Measurements from ENCODE around the gene RUSF1.
A peak's percentile ranks its signal among the peaks of the same experiment; 100 is the strongest.
"Not testable (repeated sequence)": the region's sequence is repeated elsewhere in the genome, so short reads cannot be mapped to it uniquely, and the experiment has no call there.

RUSF1 gene

DNA sequence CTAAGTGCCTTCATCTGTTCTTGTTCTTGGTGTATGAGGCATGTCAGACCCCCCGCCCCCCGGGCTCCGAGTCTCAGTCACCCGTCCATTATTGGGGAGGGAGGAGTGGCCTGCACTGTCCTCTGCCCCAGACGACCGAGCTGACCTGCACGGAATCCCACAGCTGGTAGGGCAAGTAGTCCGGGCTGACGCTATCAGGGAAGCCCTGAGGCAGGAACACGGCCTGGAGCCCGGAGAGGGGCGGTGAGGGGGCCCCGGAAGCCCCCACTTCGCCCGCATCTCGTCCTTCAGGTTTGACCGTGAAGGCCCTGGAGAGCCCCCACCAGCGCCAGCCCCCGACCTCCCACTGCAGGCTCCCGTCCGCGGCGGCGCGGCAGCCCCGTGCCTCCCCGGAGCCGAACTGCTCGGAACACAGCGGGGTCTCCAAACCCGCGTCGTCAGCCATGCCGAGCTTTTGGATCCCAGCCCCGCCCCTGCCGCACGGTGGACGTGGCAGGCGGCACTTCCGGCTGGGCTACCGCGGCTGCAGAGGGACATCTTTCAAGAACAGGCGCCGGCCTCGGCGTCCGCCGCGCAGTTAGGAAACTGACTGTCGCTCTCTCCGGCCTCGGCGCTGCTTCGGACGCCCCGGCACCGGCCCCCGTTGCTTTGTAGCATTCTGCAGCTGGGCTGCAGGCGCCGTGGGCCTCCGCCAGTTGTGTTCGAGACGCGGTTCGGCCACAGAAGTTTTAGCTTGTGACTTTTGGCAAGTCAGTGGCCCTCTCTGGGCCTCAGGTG lies at the start of gene RUSF1:
RUSF1 (minus strand) TSS at position 463 of the 777 bp plus-strand sequence; CDS start at position 445, 18 bp downstream.
- no peaks in the 10 kb centered on the region for H3K27me3 ChIP-seq (ENCODE audit: insufficient read depth, insufficient read length)
- H3K4me1 ChIP-seq (ENCODE audit: insufficient read depth, insufficient read length): no peaks in the 10 kb centered on the region
- TF ChIP-seq ZNF274 (IDR thresholded peaks at IDR 0.05; ENCODE audit: low read depth, low read length) (no peak), YY1 (IDR thresholded peaks at IDR 0.05; ENCODE audit: insufficient read depth, insufficient read length) (peak; percentile 63), SUZ12 (IDR thresholded peaks at IDR 0.05; ENCODE audit: extremely low read depth, insufficient read depth, insufficient read length) (no peak)
- H3K4me3 ChIP-seq (ENCODE audit: insufficient read length, low read depth): peak within 1 kb of the TSS; percentile 96
- peak; percentile 89 for DNase-seq (ENCODE audit: low read depth, low spot score)
- H3K9me3 ChIP-seq (ENCODE audit: insufficient read depth, low read length): 0 out of 2 replicates have a peak, but pooled peaks cover 3% of the 10 kb centered on the region
- H3K36me3 ChIP-seq (ENCODE audit: insufficient read depth, insufficient read length, low read length): peaks cover 25% of the 10 kb centered on the region
- peak within 1 kb of the TSS; percentile 96 for H3K9ac ChIP-seq (ENCODE audit: insufficient read length, low read depth)

DNA sequence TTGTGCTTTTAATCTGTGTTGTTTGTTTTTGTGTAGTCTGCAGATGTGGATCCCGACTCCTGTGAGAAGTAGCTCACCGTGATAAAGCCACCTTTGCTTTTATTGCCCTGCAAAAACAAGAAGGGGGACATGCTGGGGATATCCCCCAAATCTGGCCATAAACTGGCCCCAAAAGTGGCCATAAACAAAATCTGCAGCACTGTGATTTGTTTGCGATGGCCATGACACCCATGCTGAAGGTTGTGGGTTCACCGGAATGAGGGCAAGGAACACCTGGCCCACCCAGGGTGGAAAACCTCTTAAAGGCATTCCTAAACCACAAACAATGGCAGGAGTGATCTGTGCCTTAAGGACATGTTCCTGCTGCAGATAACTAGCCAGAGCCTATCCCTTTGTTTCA lies 34.6 kb upstream of the RUSF1 start:
- H3K4me3 ChIP-seq (ENCODE audit: insufficient read length, low read depth): no peak overlapping the region
- TF ChIP-seq SUZ12 (IDR thresholded peaks at IDR 0.05; ENCODE audit: extremely low read depth, insufficient read depth, insufficient read length) (no peak), ZNF274 (IDR thresholded peaks at IDR 0.05; ENCODE audit: low read depth, low read length) (no peak), YY1 (IDR thresholded peaks at IDR 0.05; ENCODE audit: insufficient read depth, insufficient read length) (no peak)
- DNase-seq (ENCODE audit: low read depth, low spot score): no peak
- H3K36me3 ChIP-seq (ENCODE audit: insufficient read depth, insufficient read length, low read length): no peaks in the 10 kb centered on the region
- H3K4me1 ChIP-seq (ENCODE audit: insufficient read depth, insufficient read length): no peaks in the 10 kb centered on the region
- H3K9me3 ChIP-seq (ENCODE audit: insufficient read depth, low read length): peaks cover 44% of the 10 kb centered on the region
- H3K9ac ChIP-seq (ENCODE audit: insufficient read length, low read depth): no peak overlapping the region
- H3K27me3 ChIP-seq (ENCODE audit: insufficient read depth, insufficient read length): peaks cover 9% of the 10 kb centered on the region

DNA sequence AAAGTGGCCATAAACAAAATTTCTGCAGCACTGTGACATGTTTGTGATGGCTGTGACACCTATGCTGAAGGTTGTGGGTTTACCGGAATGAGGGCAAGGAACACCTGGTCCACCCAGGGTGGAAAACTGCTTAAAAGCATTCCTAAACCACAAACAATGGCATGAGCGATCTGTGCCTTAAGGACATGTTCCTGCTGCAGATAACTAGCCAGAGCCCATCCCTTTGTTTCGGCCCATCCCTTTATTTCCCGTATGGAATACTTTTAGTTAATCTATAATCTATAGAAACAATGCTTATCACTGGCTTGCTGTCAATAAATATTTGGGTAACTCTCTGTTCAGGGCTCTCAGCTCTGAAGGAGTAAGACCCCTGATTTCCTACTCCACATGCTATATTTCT lies 31.6 kb upstream of the RUSF1 start:
- H3K9ac ChIP-seq (ENCODE audit: insufficient read length, low read depth); H3K4me1 ChIP-seq (ENCODE audit: insufficient read depth, insufficient read length); DNase-seq (ENCODE audit: low read depth, low spot score); H3K36me3 ChIP-seq (ENCODE audit: insufficient read depth, insufficient read length, low read length); H3K4me3 ChIP-seq (ENCODE audit: insufficient read length, low read depth): not testable (repeated sequence)
- peaks cover 44% of the 10 kb centered on the region for H3K9me3 ChIP-seq (ENCODE audit: insufficient read depth, low read length)
- peaks cover 30% of the 10 kb centered on the region for H3K27me3 ChIP-seq (ENCODE audit: insufficient read depth, insufficient read length)

DNA sequence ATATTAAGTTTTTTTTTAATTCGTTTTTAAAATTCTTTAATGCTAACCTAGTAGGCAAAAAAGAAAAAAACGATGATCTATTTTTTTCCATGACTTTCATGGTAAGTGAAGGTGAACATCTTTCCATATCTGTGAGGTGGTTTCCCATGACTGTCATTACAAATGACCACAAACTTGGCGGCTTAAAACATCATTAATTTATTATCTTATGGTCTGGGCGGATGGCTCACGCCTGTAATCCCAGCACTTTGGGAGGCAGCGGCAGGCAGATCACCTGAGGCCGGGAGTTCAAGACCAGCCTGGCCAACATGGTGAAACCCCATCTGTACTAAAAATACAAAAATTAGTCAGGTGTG lies 30.0 kb upstream of the RUSF1 start:
- H3K4me3 ChIP-seq (ENCODE audit: insufficient read length, low read depth); H3K4me1 ChIP-seq (ENCODE audit: insufficient read depth, insufficient read length); DNase-seq (ENCODE audit: low read depth, low spot score): not testable (repeated sequence)

DNA sequence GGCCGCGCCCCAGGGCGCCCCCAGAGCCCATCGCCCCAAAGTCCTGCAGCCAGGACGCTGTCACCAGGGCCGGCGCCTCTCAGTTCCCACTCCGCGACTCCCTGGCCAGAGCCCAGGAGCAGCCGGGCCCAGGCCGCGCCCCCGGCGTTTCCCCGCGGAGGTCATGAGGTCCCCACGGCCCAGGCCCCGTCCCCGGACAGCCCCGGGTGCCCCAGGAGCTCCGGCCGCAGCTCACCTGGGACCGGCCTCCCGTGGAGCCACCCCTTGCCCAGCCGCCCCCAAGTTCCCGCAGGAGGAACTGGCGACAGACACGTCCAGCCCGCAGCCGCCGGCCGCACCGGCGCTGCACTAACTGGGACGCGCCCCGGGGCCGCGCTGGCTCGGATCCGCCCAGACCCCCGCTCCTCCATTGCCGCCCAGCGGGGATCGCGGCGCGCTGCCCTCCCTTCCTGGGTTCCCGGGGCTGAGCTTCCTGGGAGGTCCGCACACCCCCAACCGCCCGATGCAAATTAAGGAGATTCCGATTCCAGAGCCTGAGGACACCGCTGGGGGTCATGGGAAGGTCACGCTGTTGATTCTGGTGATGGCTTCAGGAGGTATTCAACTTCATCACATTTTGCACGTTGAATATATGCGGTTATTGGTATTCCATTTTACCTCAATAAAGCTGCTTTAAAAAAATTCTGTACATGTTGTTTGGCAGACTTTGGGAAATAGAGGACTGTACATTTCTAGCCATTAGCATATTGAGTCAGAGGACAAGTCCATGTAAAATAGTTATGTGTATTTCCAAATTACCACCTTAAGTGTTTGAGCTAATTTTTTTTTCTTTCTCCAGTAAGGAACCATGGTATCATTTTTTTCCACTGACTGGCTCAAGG lies 29.4 kb upstream of the RUSF1 start:
- H3K27me3 ChIP-seq (ENCODE audit: insufficient read depth, insufficient read length): peaks cover 30% of the 10 kb centered on the region
- H3K4me1 ChIP-seq (ENCODE audit: insufficient read depth, insufficient read length): peaks cover 3% of the 10 kb centered on the region
- H3K36me3 ChIP-seq (ENCODE audit: insufficient read depth, insufficient read length, low read length): no peaks in the 10 kb centered on the region
- peak overlapping the region; percentile 74 for H3K9ac ChIP-seq (ENCODE audit: insufficient read length, low read depth)
- H3K9me3 ChIP-seq (ENCODE audit: insufficient read depth, low read length): peaks cover 32% of the 10 kb centered on the region
- TF ChIP-seq ZNF274 (IDR thresholded peaks at IDR 0.05; ENCODE audit: low read depth, low read length): no peak
- no peak for TF ChIP-seq SUZ12 (IDR thresholded peaks at IDR 0.05; ENCODE audit: extremely low read depth, insufficient read depth, insufficient read length)
- TF ChIP-seq YY1 (IDR thresholded peaks at IDR 0.05; ENCODE audit: insufficient read depth, insufficient read length): no peak
- no peak for DNase-seq (ENCODE audit: low read depth, low spot score)
- peak overlapping the region; percentile 47 for H3K4me3 ChIP-seq (ENCODE audit: insufficient read length, low read depth)

More for the DNA sequence above, 30.0 kb upstream of the RUSF1 start:
- H3K9me3 ChIP-seq (ENCODE audit: insufficient read depth, low read length): peaks cover 38% of the 10 kb centered on the region
- H3K27me3 ChIP-seq (ENCODE audit: insufficient read depth, insufficient read length): peaks cover 30% of the 10 kb centered on the region
- H3K36me3 ChIP-seq (ENCODE audit: insufficient read depth, insufficient read length, low read length); H3K9ac ChIP-seq (ENCODE audit: insufficient read length, low read depth): not testable (repeated sequence)

DNA sequence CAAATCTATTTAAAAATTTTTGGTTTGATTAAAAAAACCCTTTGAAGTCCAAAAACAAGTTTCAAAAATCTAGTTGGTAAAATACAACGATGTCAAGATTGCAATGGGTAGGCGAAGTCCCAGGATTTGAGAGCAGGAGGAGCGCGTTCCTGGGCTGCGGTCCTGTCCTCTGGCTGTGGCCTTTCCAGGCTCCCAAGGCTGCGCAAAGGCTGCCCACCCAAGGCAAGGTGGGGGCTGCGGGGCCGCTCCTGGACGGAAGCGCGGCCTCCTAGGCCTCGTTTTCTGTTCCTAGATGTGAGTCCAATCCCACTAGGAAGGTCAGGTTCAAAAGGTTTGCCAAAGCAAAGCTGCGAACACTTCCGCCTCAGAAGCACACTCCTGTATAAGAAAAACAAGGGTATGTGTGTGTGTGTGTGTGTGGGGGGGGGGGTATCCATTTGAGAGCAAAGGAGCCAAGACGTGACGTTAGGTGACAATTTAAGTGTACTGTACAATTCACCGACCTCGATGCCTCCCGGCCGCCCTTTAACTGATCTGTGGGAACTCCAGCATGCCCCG lies 28.7 kb upstream of the RUSF1 start:
- DNase-seq (ENCODE audit: low read depth, low spot score): no peak
- Histone ChIP-seq H3K9me3 (ENCODE audit: insufficient read depth, low read length) (peaks cover 24% of the 10 kb centered on the region), H3K9ac (ENCODE audit: insufficient read length, low read depth) (peak overlapping the region; percentile 74), H3K4me1 (ENCODE audit: insufficient read depth, insufficient read length) (peaks cover 3% of the 10 kb centered on the region), H3K4me3 (ENCODE audit: insufficient read length, low read depth) (peak overlapping the region; percentile 47), H3K36me3 (ENCODE audit: insufficient read depth, insufficient read length, low read length) (no peaks in the 10 kb centered on the region), H3K27me3 (ENCODE audit: insufficient read depth, insufficient read length) (peaks cover 35% of the 10 kb centered on the region)
- TF ChIP-seq SUZ12 (IDR thresholded peaks at IDR 0.05; ENCODE audit: extremely low read depth, insufficient read depth, insufficient read length) (no peak), ZNF274 (IDR thresholded peaks at IDR 0.05; ENCODE audit: low read depth, low read length) (no peak), YY1 (IDR thresholded peaks at IDR 0.05; ENCODE audit: insufficient read depth, insufficient read length) (no peak)

DNA sequence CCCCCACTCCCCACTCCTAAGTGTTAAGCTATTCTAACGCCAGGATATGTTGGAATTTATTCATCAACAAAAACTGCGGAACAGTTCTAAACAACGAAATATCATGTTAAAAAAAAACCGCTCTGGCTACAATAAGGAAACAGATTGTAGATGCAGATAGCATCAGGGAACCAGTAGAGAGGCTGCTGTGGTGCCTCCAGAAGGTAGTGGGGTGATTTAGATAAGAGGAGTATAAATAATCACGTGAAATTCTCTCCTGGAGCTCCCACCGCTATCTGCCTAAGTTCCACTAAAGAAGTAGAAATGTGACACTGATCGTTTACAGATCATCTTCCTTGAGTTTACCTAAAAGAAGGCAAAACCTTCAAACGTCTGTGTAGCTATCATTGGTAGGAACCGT lies 27.5 kb upstream of the RUSF1 start:
- DNase-seq (ENCODE audit: low read depth, low spot score): no peak
- TF ChIP-seq ZNF274 (IDR thresholded peaks at IDR 0.05; ENCODE audit: low read depth, low read length): no peak
- TF ChIP-seq YY1 (IDR thresholded peaks at IDR 0.05; ENCODE audit: insufficient read depth, insufficient read length): no peak
- no peak for TF ChIP-seq SUZ12 (IDR thresholded peaks at IDR 0.05; ENCODE audit: extremely low read depth, insufficient read depth, insufficient read length)
- peaks cover 46% of the 10 kb centered on the region for H3K27me3 ChIP-seq (ENCODE audit: insufficient read depth, insufficient read length)
- no peaks in the 10 kb centered on the region for H3K36me3 ChIP-seq (ENCODE audit: insufficient read depth, insufficient read length, low read length)
- H3K9me3 ChIP-seq (ENCODE audit: insufficient read depth, low read length): peaks cover 21% of the 10 kb centered on the region
- H3K4me1 ChIP-seq (ENCODE audit: insufficient read depth, insufficient read length): peaks cover 3% of the 10 kb centered on the region
- H3K9ac ChIP-seq (ENCODE audit: insufficient read length, low read depth): no peak overlapping the region
- H3K4me3 ChIP-seq (ENCODE audit: insufficient read length, low read depth): no peak overlapping the region
